ENCODE results near the gene NOSTRIN. TPM values are rescaled to one million over a fixed set of nuclear protein-coding genes. Genes with fewer than 3 reads are reported as not detected.

The NOSTRIN gene
- total and polyA plus RNA-seq, 4 experiments from 2014 or later = not detected

GRCh38 chr2:168780669-168781071, 21.8 kb upstream of the NOSTRIN start:
- ChIA-PET POLR2A (ENCODE audit: partially characterized antibody) (no interaction called here), CTCF (ENCODE audit: partially characterized antibody) (no interaction called here)
- Histone ChIP-seq H3K27ac (ENCODE audit: low read depth, low read length) (no peak overlapping the region), H3K4me1 (ENCODE audit: insufficient read depth, low read length) (no peaks in the 10 kb centered on the region), H3K9me3 (ENCODE audit: control insufficient read depth in 1 of 2, low read length in 2 of 2) (no peaks in the 10 kb centered on the region), H3K36me3 (ENCODE audit: insufficient read depth, low read length) (no peaks in the 10 kb centered on the region), H3K27me3 (ENCODE audit: insufficient read depth, low read length) (no peaks in the 10 kb centered on the region), H3K4me3 (ENCODE audit: low read length in 2 of 2) (no peak overlapping the region)
- intact Hi-C loops (cut with micrococcal nuclease) = no loop called here
- no peak for DNase-seq
- Mint-ChIP-seq H3K4me1 (no peaks in the 10 kb centered on the region), H3K27ac (no peak overlapping the region), H3K27me3 (no peaks in the 10 kb centered on the region), H3K9me3 (peaks cover 0 to 4% (median 4%) of the 10 kb centered on the region in 8 donors), H3K36me3 (peaks cover 0 to 3% of the 10 kb centered on the region in 2 donors), H3K4me3 (no peak overlapping the region)

GRCh38 chr2:168781191-168781817, 21.1 kb upstream of the NOSTRIN start:
- H3K27ac ChIP-seq (ENCODE audit: low read depth, low read length) = no peak overlapping the region
- no peak overlapping the region for H3K4me3 ChIP-seq (ENCODE audit: low read length in 2 of 2)
- ChIA-PET CTCF (ENCODE audit: partially characterized antibody) (no interaction called here), POLR2A (ENCODE audit: partially characterized antibody) (no interaction called here)
- no peaks in the 10 kb centered on the region for H3K36me3 ChIP-seq (ENCODE audit: insufficient read depth, low read length)
- no peaks in the 10 kb centered on the region for H3K4me1 ChIP-seq (ENCODE audit: insufficient read depth, low read length)
- H3K27me3 ChIP-seq (ENCODE audit: insufficient read depth, low read length) = no peaks in the 10 kb centered on the region
- H3K4me1 Mint-ChIP-seq = no peaks in the 10 kb centered on the region
- no peaks in the 10 kb centered on the region for H3K9me3 ChIP-seq (ENCODE audit: control insufficient read depth in 1 of 2, low read length in 2 of 2)
- peaks cover 0 to 3% (median 0%) of the 10 kb centered on the region in 8 donors for H3K9me3 Mint-ChIP-seq
- H3K27me3 Mint-ChIP-seq = no peaks in the 10 kb centered on the region
- no peak overlapping the region for H3K4me3 Mint-ChIP-seq
- H3K27ac Mint-ChIP-seq = no peak overlapping the region
- no peak for DNase-seq
- intact Hi-C loops (cut with micrococcal nuclease) = no loop called here
- no peaks in the 10 kb centered on the region for H3K36me3 Mint-ChIP-seq

DNA sequence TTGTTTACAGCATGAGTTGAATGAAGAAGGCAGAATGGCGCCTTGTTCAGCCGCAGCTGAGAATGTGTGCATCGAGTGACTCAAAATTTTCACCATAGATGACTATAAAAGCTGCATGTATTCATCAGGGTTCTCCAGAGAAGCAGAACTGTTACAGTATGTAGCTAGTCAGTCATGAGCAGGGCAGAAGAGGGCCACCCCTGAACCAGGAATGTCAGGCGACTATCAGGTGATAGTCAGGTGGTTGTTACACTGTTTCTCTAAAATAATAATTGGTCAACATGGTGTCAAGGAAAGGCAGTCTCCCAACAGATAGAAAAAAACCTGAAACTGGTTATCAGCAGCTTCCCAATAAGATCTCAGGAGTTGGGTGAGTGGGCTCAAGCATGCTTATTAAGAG, 20.2 kb upstream of the NOSTRIN start:
- no peaks in the 10 kb centered on the region for H3K36me3 Mint-ChIP-seq
- Histone ChIP-seq H3K27me3 (ENCODE audit: insufficient read depth, low read length) (no peaks in the 10 kb centered on the region), H3K36me3 (ENCODE audit: insufficient read depth, low read length) (no peaks in the 10 kb centered on the region), H3K4me3 (ENCODE audit: low read length in 2 of 2) (no peak overlapping the region), H3K27ac (ENCODE audit: low read depth, low read length) (no peak overlapping the region), H3K4me1 (ENCODE audit: insufficient read depth, low read length) (no peaks in the 10 kb centered on the region), H3K9me3 (ENCODE audit: control insufficient read depth in 1 of 2, low read length in 2 of 2) (no peaks in the 10 kb centered on the region)
- H3K4me1 Mint-ChIP-seq = no peaks in the 10 kb centered on the region
- ChIA-PET CTCF (ENCODE audit: partially characterized antibody) (no interaction called here), POLR2A (ENCODE audit: partially characterized antibody) (no interaction called here)
- intact Hi-C loops (cut with micrococcal nuclease) = no loop called here
- no peaks in the 10 kb centered on the region for H3K27me3 Mint-ChIP-seq
- no peak overlapping the region for H3K4me3 Mint-ChIP-seq
- no peak overlapping the region for H3K27ac Mint-ChIP-seq
- DNase-seq = no peak
- peaks cover 0 to 3% (median 0%) of the 10 kb centered on the region in 8 donors for H3K9me3 Mint-ChIP-seq

- Mint-ChIP-seq H3K9me3 (peaks cover 0 to 3% (median 0%) of the 10 kb centered on the region in 8 donors), H3K4me1 (no peaks in the 10 kb centered on the region), H3K27me3 (no peaks in the 10 kb centered on the region), H3K27ac (no peak overlapping the region), H3K36me3 (no peaks in the 10 kb centered on the region), H3K4me3 (no peak overlapping the region)
- POLR2A ChIA-PET (ENCODE audit: partially characterized antibody) = no interaction called here
- Histone ChIP-seq H3K4me3 (ENCODE audit: low read length in 2 of 2) (no peak overlapping the region), H3K27me3 (ENCODE audit: insufficient read depth, low read length) (no peaks in the 10 kb centered on the region), H3K9me3 (ENCODE audit: control insufficient read depth in 1 of 2, low read length in 2 of 2) (no peaks in the 10 kb centered on the region), H3K27ac (ENCODE audit: low read depth, low read length) (no peak overlapping the region), H3K4me1 (ENCODE audit: insufficient read depth, low read length) (no peaks in the 10 kb centered on the region), H3K36me3 (ENCODE audit: insufficient read depth, low read length) (no peaks in the 10 kb centered on the region)
- DNase-seq = no peak
- CTCF ChIA-PET (ENCODE audit: partially characterized antibody) = no interaction called here
- intact Hi-C loops (cut with micrococcal nuclease) = no loop called here
Measured at GRCh38 chr2:168784993-168785392, 17.4 kb upstream of the NOSTRIN start.

DNA sequence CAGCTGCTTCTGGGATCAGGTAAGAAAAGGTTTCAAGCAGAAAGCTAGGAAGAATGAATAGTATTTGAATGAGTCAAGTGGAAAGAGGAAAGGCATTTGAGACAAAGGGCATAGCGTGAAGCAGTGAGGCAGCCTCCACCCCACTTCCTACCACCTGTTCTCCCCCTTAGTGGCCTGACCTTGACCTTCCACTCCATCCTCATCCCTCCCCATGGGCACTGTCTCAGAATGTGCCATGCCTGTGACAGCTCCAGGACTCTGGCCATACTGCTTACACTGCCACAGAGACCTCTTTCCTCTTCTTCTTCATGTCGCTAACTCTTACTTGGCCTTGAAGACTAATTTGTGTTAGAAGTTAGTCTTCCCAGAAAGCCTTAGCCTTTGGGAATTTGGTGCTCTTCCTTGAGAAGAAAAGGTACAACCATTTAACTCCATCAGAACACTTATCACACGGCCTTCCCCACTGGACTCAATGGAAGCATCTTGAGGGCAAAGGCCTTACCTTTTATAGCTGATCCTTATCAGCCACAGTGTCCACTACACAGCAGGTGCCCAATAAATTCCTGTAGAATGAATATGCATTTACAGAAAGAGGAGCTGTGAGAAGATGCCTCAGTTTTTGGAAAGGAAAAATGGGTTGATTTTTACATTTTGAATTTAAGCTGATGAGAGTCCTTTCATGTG, 15.2 kb upstream of the NOSTRIN start:
- Histone ChIP-seq H3K4me3 (ENCODE audit: low read length in 2 of 2) (no peak overlapping the region), H3K36me3 (ENCODE audit: insufficient read depth, low read length) (no peaks in the 10 kb centered on the region), H3K27me3 (ENCODE audit: insufficient read depth, low read length) (no peaks in the 10 kb centered on the region), H3K9me3 (ENCODE audit: control insufficient read depth in 1 of 2, low read length in 2 of 2) (no peaks in the 10 kb centered on the region), H3K4me1 (ENCODE audit: insufficient read depth, low read length) (no peaks in the 10 kb centered on the region), H3K27ac (ENCODE audit: low read depth, low read length) (no peak overlapping the region)
- intact Hi-C loops (cut with micrococcal nuclease) = no loop called here
- Mint-ChIP-seq H3K9me3 (peaks cover 0 to 3% (median 0%) of the 10 kb centered on the region in 8 donors), H3K4me3 (no peak overlapping the region), H3K27ac (no peak overlapping the region), H3K36me3 (no peaks in the 10 kb centered on the region), H3K27me3 (no peaks in the 10 kb centered on the region), H3K4me1 (no peaks in the 10 kb centered on the region)
- no peak for DNase-seq
- ChIA-PET POLR2A (ENCODE audit: partially characterized antibody) (no interaction called here), CTCF (ENCODE audit: partially characterized antibody) (no interaction called here)

DNA sequence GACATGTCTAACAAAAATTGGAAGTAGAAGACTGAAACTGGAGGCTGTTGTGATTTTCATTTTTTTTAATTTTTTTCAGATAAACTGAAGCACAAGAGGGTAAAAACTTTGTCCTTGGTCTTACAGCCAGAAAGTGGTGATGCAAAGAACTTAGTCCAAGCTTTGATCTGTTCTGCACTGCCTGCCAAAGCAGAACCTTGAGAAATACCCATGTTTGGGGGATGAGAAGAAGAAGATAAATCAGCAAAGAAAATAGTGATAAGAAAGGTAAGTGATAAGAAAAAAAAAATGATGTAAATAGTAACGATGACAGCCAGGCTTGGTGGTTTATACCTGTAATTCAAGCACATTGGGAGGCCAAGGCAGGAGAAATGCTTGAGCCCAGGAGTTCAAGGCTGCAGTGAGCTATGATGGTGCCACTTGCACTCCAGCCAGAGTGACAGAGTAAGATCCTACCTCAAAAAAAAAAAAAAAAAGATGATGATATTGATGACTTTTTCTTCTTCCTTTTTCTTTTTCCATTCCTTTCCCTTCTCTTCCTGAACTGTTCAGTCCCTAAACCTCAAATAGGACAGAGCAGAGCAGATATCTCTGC, 14.6 kb upstream of the NOSTRIN start:
- ChIA-PET CTCF (ENCODE audit: partially characterized antibody) (no interaction called here), POLR2A (ENCODE audit: partially characterized antibody) (no interaction called here)
- peaks cover 0 to 3% (median 0%) of the 10 kb centered on the region in 8 donors for H3K9me3 Mint-ChIP-seq
- intact Hi-C loops (cut with micrococcal nuclease) = no loop called here
- Histone ChIP-seq H3K9me3 (ENCODE audit: control insufficient read depth in 1 of 2, low read length in 2 of 2) (no peaks in the 10 kb centered on the region), H3K27ac (ENCODE audit: low read depth, low read length) (no peak overlapping the region), H3K4me1 (ENCODE audit: insufficient read depth, low read length) (no peaks in the 10 kb centered on the region), H3K36me3 (ENCODE audit: insufficient read depth, low read length) (no peaks in the 10 kb centered on the region), H3K4me3 (ENCODE audit: low read length in 2 of 2) (no peak overlapping the region), H3K27me3 (ENCODE audit: insufficient read depth, low read length) (no peaks in the 10 kb centered on the region)
- H3K27ac Mint-ChIP-seq = no peak overlapping the region
- H3K36me3 Mint-ChIP-seq = no peaks in the 10 kb centered on the region
- H3K4me3 Mint-ChIP-seq = no peak overlapping the region
- H3K27me3 Mint-ChIP-seq = no peaks in the 10 kb centered on the region
- no peak for DNase-seq
- H3K4me1 Mint-ChIP-seq = no peaks in the 10 kb centered on the region

- Histone ChIP-seq H3K9me3 (ENCODE audit: control insufficient read depth in 1 of 2, low read length in 2 of 2) (no peaks in the 10 kb centered on the region), H3K36me3 (ENCODE audit: insufficient read depth, low read length) (no peaks in the 10 kb centered on the region), H3K4me1 (ENCODE audit: insufficient read depth, low read length) (no peaks in the 10 kb centered on the region), H3K27ac (ENCODE audit: low read depth, low read length) (no peak overlapping the region), H3K4me3 (ENCODE audit: low read length in 2 of 2) (no peak overlapping the region), H3K27me3 (ENCODE audit: insufficient read depth, low read length) (no peaks in the 10 kb centered on the region)
- Mint-ChIP-seq H3K4me1 (no peaks in the 10 kb centered on the region), H3K9me3 (peaks cover 0 to 3% (median 0%) of the 10 kb centered on the region in 8 donors), H3K27me3 (no peaks in the 10 kb centered on the region), H3K36me3 (no peaks in the 10 kb centered on the region), H3K4me3 (no peak overlapping the region), H3K27ac (no peak overlapping the region)
- ChIA-PET POLR2A (ENCODE audit: partially characterized antibody) (no interaction called here), CTCF (ENCODE audit: partially characterized antibody) (interaction anchor here (1.2 kb wide), 1 partner anchor 10 kb away, joined by 3 read pairs; no protein-coding TSS in a partner anchor)
- intact Hi-C loops (cut with micrococcal nuclease) = no loop called here
- DNase-seq = no peak
Measured at GRCh38 chr2:168789776-168790175, 12.7 kb upstream of the NOSTRIN start.

Data from CD4-positive, alpha-beta memory T cell (primary cell).